Esophagus muscularis mucosa (tissue), 4 donors: ENCODE measurements around the gene ANKRD44.
"Not testable (repeated sequence)": the region's sequence is repeated elsewhere in the genome, so short reads cannot be mapped to it uniquely, and the experiment has no call there.

Source experiments
- EP300 ChIP-seq: sonication (generic); formaldehyde crosslinking; IDR thresholded peaks from one replicate; pipeline ENCODE4 v1.6.1; 2017; ENCODE audit warnings: antibody characterized with exemption
- POLR2A ChIP-seq: fragments of 450-650 bp; IDR thresholded peaks from one replicate; pipeline ENCODE4 v1.6.1; 2017; ENCODE audit warnings: antibody characterized with exemption, moderate library complexity, mild to moderate bottlenecking, low read depth
- POLR2AphosphoS5 ChIP-seq, 2 donors: sonication (generic); formaldehyde crosslinking; IDR thresholded peaks; one replicate each; pipeline ENCODE4 v1.6.1; 2017; ENCODE audit warnings: antibody characterized with exemption in 2 of 2
- TF ChIP-seq, protein P1 (sequence below), 3 experiments: fragments of 200-600 bp in 2 of 3; fragments of 450-650 bp in 1 of 3; sonication (generic) in 2 of 3; IDR thresholded peaks; one replicate each; pipeline ENCODE4 v1.5.1; 2017 to 2019; ENCODE audit warnings: antibody characterized with exemption in 3 of 3, mild to moderate bottlenecking in 2 of 3, moderate library complexity in 1 of 3

GRCh38 chr2:197062574-197062973 is 248.0 kb downstream of the ANKRD44 start:
- TF ChIP-seq, protein P1, sequence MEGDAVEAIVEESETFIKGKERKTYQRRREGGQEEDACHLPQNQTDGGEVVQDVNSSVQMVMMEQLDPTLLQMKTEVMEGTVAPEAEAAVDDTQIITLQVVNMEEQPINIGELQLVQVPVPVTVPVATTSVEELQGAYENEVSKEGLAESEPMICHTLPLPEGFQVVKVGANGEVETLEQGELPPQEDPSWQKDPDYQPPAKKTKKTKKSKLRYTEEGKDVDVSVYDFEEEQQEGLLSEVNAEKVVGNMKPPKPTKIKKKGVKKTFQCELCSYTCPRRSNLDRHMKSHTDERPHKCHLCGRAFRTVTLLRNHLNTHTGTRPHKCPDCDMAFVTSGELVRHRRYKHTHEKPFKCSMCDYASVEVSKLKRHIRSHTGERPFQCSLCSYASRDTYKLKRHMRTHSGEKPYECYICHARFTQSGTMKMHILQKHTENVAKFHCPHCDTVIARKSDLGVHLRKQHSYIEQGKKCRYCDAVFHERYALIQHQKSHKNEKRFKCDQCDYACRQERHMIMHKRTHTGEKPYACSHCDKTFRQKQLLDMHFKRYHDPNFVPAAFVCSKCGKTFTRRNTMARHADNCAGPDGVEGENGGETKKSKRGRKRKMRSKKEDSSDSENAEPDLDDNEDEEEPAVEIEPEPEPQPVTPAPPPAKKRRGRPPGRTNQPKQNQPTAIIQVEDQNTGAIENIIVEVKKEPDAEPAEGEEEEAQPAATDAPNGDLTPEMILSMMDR (IDR thresholded peaks at IDR 0.05): not testable (repeated sequence)
- TF ChIP-seq EP300; POLR2A; POLR2AphosphoS5 (IDR thresholded peaks at IDR 0.05): not testable (repeated sequence)
